Ascending aorta (tissue), 2 donors: Measurements from ENCODE around the gene SORCS1. TPM values are rescaled to one million over a fixed set of nuclear protein-coding genes. Genes with fewer than 3 reads are reported as not detected.

Experiments
- DNase-seq, 2 donors: peaks; one replicate each; pipeline ENCODE4 v3.0.0-alpha.2; 2019; ENCODE audit warnings: low spot score in 2 of 2
- H3K27ac ChIP-seq, 2 donors: fragments of 200-600 bp; sonication (generic); one replicate each; pipeline ENCODE4 v1.5.1; 2016 to 2017; ENCODE audit warnings: mild to moderate bottlenecking in 1 of 2
- H3K27me3 ChIP-seq: fragments of 200-600 bp; sonication (generic); one replicate; pipeline ENCODE4 v1.5.1; 2017
- H3K36me3 ChIP-seq, 2 donors: fragments of 200-600 bp; sonication (generic); one replicate each; pipeline ENCODE4 v1.5.1; 2016
- H3K4me1 ChIP-seq, 2 donors: fragments of 200-600 bp; sonication (generic); one replicate each; pipeline ENCODE4 v1.5.1; 2016 to 2017; ENCODE audit warnings: mild to moderate bottlenecking in 1 of 2
- H3K4me3 ChIP-seq, 2 donors: fragments of 200-600 bp; sonication (generic); one replicate each; pipeline ENCODE4 v1.5.1; 2016 to 2017; ENCODE audit warnings: mild to moderate bottlenecking in 1 of 2
- H3K9me3 ChIP-seq, 2 donors: fragments of 200-600 bp; sonication (generic); one replicate each; pipeline ENCODE4 v1.5.1; 2016
- CTCF ChIP-seq, 3 experiments: fragments of 200-600 bp in 2 of 3; fragments of 450-650 bp in 1 of 3; sonication (generic) in 2 of 3; IDR thresholded peaks; one replicate each; pipeline ENCODE4 v1.5.1; 2016 to 2019; ENCODE audit warnings: antibody characterized with exemption in 3 of 3, mild to moderate bottlenecking in 1 of 3, moderate library complexity in 1 of 3
- intact Hi-C: fragments of 100-400 bp; cut with DNase I; formaldehyde crosslinking; loops from one replicate; pipeline ENCODE4 v1.15.1; 2023
- total RNA-seq: library from RNA; depleted of rRNA; stranded (reverse); fragments of >200 nt; gene quantifications from one replicate; pipeline ENCODE4 v1.1.0, GENCODE V29; 2016

Gene SORCS1
- total RNA-seq, 1 donor from 2014 or later, result not detected

- intact Hi-C loops, result no loop called here
- no peaks in the 10 kb centered on the region for H3K9me3 ChIP-seq
- no peaks in the 10 kb centered on the region for H3K4me1 ChIP-seq
- H3K4me3 ChIP-seq, result no peak overlapping the region
- H3K27me3 ChIP-seq, result no peaks in the 10 kb centered on the region
- H3K27ac ChIP-seq, result no peak overlapping the region
- no peak for TF ChIP-seq CTCF (IDR thresholded peaks at IDR 0.05)
- no peaks in the 10 kb centered on the region for H3K36me3 ChIP-seq
- no peak for DNase-seq
These were observed 364.7 kb downstream of the SORCS1 start for GRCh38 chr10:106799776-106800175.

- intact Hi-C loops, result no loop called here
- no peak overlapping the region for H3K4me3 ChIP-seq
- no peaks in the 10 kb centered on the region for H3K36me3 ChIP-seq
- DNase-seq, result no peak
- no peaks in the 10 kb centered on the region for H3K27me3 ChIP-seq
- H3K4me1 ChIP-seq, result no peaks in the 10 kb centered on the region
- H3K9me3 ChIP-seq, result no peaks in the 10 kb centered on the region
- H3K27ac ChIP-seq, result no peak overlapping the region
- no peak for TF ChIP-seq CTCF (IDR thresholded peaks at IDR 0.05)
These were observed 368.9 kb downstream of the SORCS1 start for GRCh38 chr10:106795619-106796018.

- H3K27me3 ChIP-seq, result no peaks in the 10 kb centered on the region
- no peaks in the 10 kb centered on the region for H3K36me3 ChIP-seq
- no peaks in the 10 kb centered on the region for H3K4me1 ChIP-seq
- H3K9me3 ChIP-seq, result no peaks in the 10 kb centered on the region
- no peak for TF ChIP-seq CTCF (IDR thresholded peaks at IDR 0.05)
- no peak overlapping the region for H3K4me3 ChIP-seq
- no peak overlapping the region for H3K27ac ChIP-seq
- DNase-seq, result no peak
- intact Hi-C loops, result no loop called here
These were observed 370.9 kb downstream of the SORCS1 start for GRCh38 chr10:106793617-106794016.

GRCh38 chr10:106789623-106790022 is 374.9 kb downstream of the SORCS1 start:
- DNase-seq, result no peak
- H3K27me3 ChIP-seq, result no peaks in the 10 kb centered on the region
- no peak overlapping the region for H3K27ac ChIP-seq
- TF ChIP-seq CTCF (IDR thresholded peaks at IDR 0.05), result no peak
- intact Hi-C loops, result no loop called here
- no peaks in the 10 kb centered on the region for H3K9me3 ChIP-seq
- H3K4me1 ChIP-seq, result no peaks in the 10 kb centered on the region
- no peak overlapping the region for H3K4me3 ChIP-seq
- H3K36me3 ChIP-seq, result no peaks in the 10 kb centered on the region

GRCh38 chr10:106788982-106789381 is 375.5 kb downstream of the SORCS1 start:
- H3K27ac ChIP-seq, result no peak overlapping the region
- DNase-seq, result no peak
- no peaks in the 10 kb centered on the region for H3K9me3 ChIP-seq
- intact Hi-C loops, result no loop called here
- no peak overlapping the region for H3K4me3 ChIP-seq
- H3K36me3 ChIP-seq, result no peaks in the 10 kb centered on the region
- no peaks in the 10 kb centered on the region for H3K4me1 ChIP-seq
- no peaks in the 10 kb centered on the region for H3K27me3 ChIP-seq
- no peak for TF ChIP-seq CTCF (IDR thresholded peaks at IDR 0.05)

- no peaks in the 10 kb centered on the region for H3K36me3 ChIP-seq
- H3K4me1 ChIP-seq, result no peaks in the 10 kb centered on the region
- TF ChIP-seq CTCF (IDR thresholded peaks at IDR 0.05), result no peak
- H3K9me3 ChIP-seq, result no peaks in the 10 kb centered on the region
- H3K27me3 ChIP-seq, result no peaks in the 10 kb centered on the region
- no peak for DNase-seq
- H3K27ac ChIP-seq, result no peak overlapping the region
- no peak overlapping the region for H3K4me3 ChIP-seq
- intact Hi-C loops, result no loop called here
These were observed 379.0 kb downstream of the SORCS1 start for GRCh38 chr10:106785528-106785927.
